K562 (cell line): Measurements from ENCODE around the gene GAB1. TPM values are rescaled to one million over a fixed set of nuclear protein-coding genes. Genes with fewer than 3 reads are reported as not detected.

ENCODE experiments used
- ATAC-seq: fragments of 200-7000 bp; cut with Tn5 transposase; 3 replicates; pipeline ENCODE4 v1.9.1; 2020; ENCODE audit warnings: moderate library complexity
- BruUV-seq: library from RNA; stranded (reverse); fragments of 400-500 nt; replicated peaks from 2 replicates; lab custom pipeline; 2021; lab: Mats Ljungman, UMichigan
- CTCF ChIA-PET: fragments of 300-600 bp; formaldehyde crosslinking; extraction: SDS; loops from one replicate; lab custom pipeline; 2021; ENCODE audit warnings: low intra/inter-chr PET ratio; lab: Yijun Ruan, JAX
- POLR2A ChIA-PET: fragments of 300-600, 350-650 bp; sonication (Branson Sonifier 250); formaldehyde crosslinking; extraction: SDS; loops from one replicate; lab custom pipeline; 2021; ENCODE audit warnings: antibody characterized with exemption, inconsistent platforms; lab: Yijun Ruan, JAX
- DNase-seq, 4 experiments: peaks; one replicate each; pipeline versions ENCODE4 v3.0.0 to v3.0.0-alpha.2; 2011 to 2018; ENCODE audit warnings: low spot score in 3 of 4, mixed read lengths in 3 of 4; ENCODE audit errors: extremely low read depth in 1 of 4
- FAIRE-seq: peaks from 2 replicates; lab custom pipeline; 2011; peaks lifted over from hg19 to GRCh38; lab: Jason Lieb, UNC
- H2AFZ ChIP-seq: 2 replicates; pipeline ENCODE4 v1.6.0; 2011; ENCODE audit warnings: low read depth, low read length, control low read depth, inconsistent platforms
- H3K27ac ChIP-seq: fragments of 200-600 bp; 3 replicates; pipeline ENCODE4 v1.8.0; 2011; ENCODE audit warnings: low read depth, mild to moderate bottlenecking, control low read depth, inconsistent platforms, low read length, moderate library complexity, mixed read lengths; ENCODE audit errors: extremely low read depth
- H3K27me3 ChIP-seq, 2 experiments: fragments of 300-600 bp in 1 of 2; 2 replicates in 1 of 2; 3 replicates in 1 of 2; pipeline versions ENCODE4 v1.6.0 to v1.8.0; 2011; ENCODE audit warnings: inconsistent platforms in 2 of 2, low read length in 2 of 2, mild to moderate bottlenecking in 1 of 2, mixed read lengths in 1 of 2, moderate library complexity in 1 of 2; ENCODE audit not compliant: control insufficient read depth in 2 of 2, insufficient read depth in 2 of 2
- H3K36me3 ChIP-seq: fragments of 300-600 bp; 3 replicates; pipeline ENCODE4 v1.8.0; 2011; ENCODE audit warnings: mild to moderate bottlenecking, low read length, inconsistent platforms; ENCODE audit not compliant: control insufficient read depth, insufficient read depth
- H3K4me1 ChIP-seq, 2 experiments: fragments of 200-600 bp in 1 of 2; replicated peaks in 1 of 2; 2 replicates in 1 of 2; 3 replicates in 1 of 2; pipeline versions ENCODE4 v1.5.1 to v1.8.0; 2011; ENCODE audit warnings: inconsistent platforms in 2 of 2, low read length in 2 of 2, mild to moderate bottlenecking in 1 of 2, mixed read lengths in 1 of 2, moderate library complexity in 1 of 2; ENCODE audit not compliant: control insufficient read depth in 2 of 2, insufficient read depth in 2 of 2
- H3K4me2 ChIP-seq: 2 replicates; pipeline ENCODE4 v1.6.1; 2011; ENCODE audit warnings: low read length, control low read depth, inconsistent platforms, mixed read lengths; ENCODE audit not compliant: insufficient read depth
- H3K4me3 ChIP-seq: fragments of 200-600 bp; sonication (generic), shearing (Covaris generic); 2 replicates; pipeline ENCODE4 v1.5.1; 2016; ENCODE audit warnings: control low read depth, inconsistent platforms
- H3K79me2 ChIP-seq: fragments of 200-600 bp; 3 replicates; pipeline ENCODE4 v1.8.0; 2011; ENCODE audit warnings: low read length, inconsistent platforms; ENCODE audit not compliant: control insufficient read depth, insufficient read depth
- H3K9ac ChIP-seq, 2 experiments: 2 replicates each; pipeline versions ENCODE4 v1.6.0 to v1.6.1; 2011; ENCODE audit warnings: low read depth in 2 of 2, low read length in 2 of 2, control low read depth in 1 of 2, inconsistent platforms in 1 of 2, mild to moderate bottlenecking in 1 of 2, mixed read lengths in 1 of 2; ENCODE audit not compliant: insufficient read depth in 1 of 2
- H3K9me1 ChIP-seq: one replicate; pipeline ENCODE4 v1.6.0; 2011; ENCODE audit warnings: inconsistent platforms, mild to moderate bottlenecking, low read length, moderate library complexity; ENCODE audit not compliant: control insufficient read depth, insufficient read depth
- H3K9me3 ChIP-seq: replicated peaks from 2 replicates; pipeline ENCODE4 v1.5.1; 2011; ENCODE audit warnings: low read depth, low read length, inconsistent platforms; ENCODE audit not compliant: control insufficient read depth, insufficient read depth
- H4K20me1 ChIP-seq: replicated peaks from 2 replicates; pipeline ENCODE4 v1.6.1; 2011; ENCODE audit warnings: low read length, inconsistent platforms, mixed read lengths; ENCODE audit not compliant: control insufficient read depth, insufficient read depth
- ESRRB ChIP-seq: fragments of 250-450 bp; sonication (Bioruptor Pico); IDR thresholded peaks from 2 replicates; pipeline ENCODE4 v1.5.0; 2020; ENCODE audit warnings: mild to moderate bottlenecking, moderate library complexity, borderline replicate concordance
- KLF13 ChIP-seq: fragments of 450-650 bp; IDR thresholded peaks from 2 replicates; pipeline ENCODE4 v1.6.1; 2016; ENCODE audit warnings: missing genetic modification characterization, low read depth, mild to moderate bottlenecking, missing compliant biosample characterization, moderate library complexity, borderline replicate concordance
- MTA3 ChIP-seq: fragments of 450-650 bp; formaldehyde crosslinking; IDR thresholded peaks from 2 replicates; pipeline ENCODE4 v1.6.1; 2017; ENCODE audit warnings: mild to moderate bottlenecking, borderline replicate concordance
- NR2F6 ChIP-seq: fragments of 450-650 bp; formaldehyde crosslinking; IDR thresholded peaks from 2 replicates; pipeline ENCODE4 v1.4.0; 2020; ENCODE audit warnings: mild to moderate bottlenecking
- POU5F1 ChIP-seq: fragments of 150-350 bp; IDR thresholded peaks from 2 replicates; pipeline ENCODE4 v1.6.1; 2014; ENCODE audit warnings: borderline replicate concordance, low read length, low read depth, mild to moderate bottlenecking; ENCODE audit not compliant: partially characterized antibody
- RBM39 ChIP-seq: fragments of 200-400 bp; formaldehyde crosslinking; optimal IDR thresholded peaks from 2 replicates; pipeline ENCODE3; 2018; ENCODE audit warnings: low read depth, low read length
- SLC30A9 ChIP-seq: fragments of 250-450 bp; sonication (Bioruptor Pico); IDR thresholded peaks from 2 replicates; pipeline ENCODE4 v1.8.0; 2022; ENCODE audit warnings: mild to moderate bottlenecking, moderate library complexity
- SMC3 ChIP-seq: conservative IDR thresholded peaks from 2 replicates; pipeline ENCODE4 v1.6.1; 2011; ENCODE audit warnings: low read depth, low read length, improper control_type of control experiment; ENCODE audit not compliant: insufficient read depth
- STAT5B ChIP-seq: fragments of 250-450 bp; sonication (Bioruptor Pico); IDR thresholded peaks from 2 replicates; pipeline ENCODE4 v1.8.0; 2021; ENCODE audit warnings: mild to moderate bottlenecking, inconsistent platforms
- TARDBP ChIP-seq: fragments of 450-650 bp; IDR thresholded peaks from 2 replicates; pipeline ENCODE4 v1.6.1; 2016
- THAP7 ChIP-seq: fragments of 250-450 bp; sonication (Bioruptor Pico); IDR thresholded peaks from 2 replicates; pipeline ENCODE4 v1.5.0; 2021
- WGBS: fragments of 100-300 bp; shearing (Covaris generic); methylation state at CpG from one replicate; pipeline ENCODE4 v1.1.6; 2016; ENCODE audit warnings: low coverage, mixed read lengths; ENCODE audit not compliant: insufficient coverage; ENCODE audit errors: missing lambda C conversion rate; 5-methylcytosine and 5-hydroxymethylcytosine counted together
- in situ Hi-C: fragments of 300-500 bp; cut with MboI; formaldehyde crosslinking; loops from 4 replicates; pipeline ENCODE4 v1.15.0; 2018; ENCODE audit warnings: inconsistent platforms, mixed read lengths
- intact Hi-C: fragments of 100-400 bp; cut with micrococcal nuclease; formaldehyde crosslinking; loops from 2 replicates; pipeline ENCODE4 v1.14.2; 2022
- polyA plus RNA-seq, 8 experiments: library from polyadenylated mRNA; depleted of rRNA in 4 of 8; stranded (reverse) in 5 of 8; unstranded in 3 of 8; fragments of >200 nt; fragmentation: Nextera tagmentation in 2 of 8; fragmentation: Illumina TruSeq in 1 of 8; extraction: Ambion mirVana in 2 of 8; extraction: Trizol in 1 of 8; gene quantifications; 2 replicates each; pipeline versions ENCODE4 v1.2.1 to v1.2.3, GENCODE V29; 2011 to 2014; ENCODE audit warnings: inconsistent platforms in 1 of 8, missing spikeins in 1 of 8
- total RNA-seq, 7 experiments: library from RNA; depleted of rRNA in 6 of 7; stranded (reverse); fragments of >200 nt in 6 of 7; fragmentation: Illumina TruSeq in 2 of 7; extraction: Trizol in 2 of 7; gene quantifications; 2 replicates each; pipeline versions ENCODE4 v1.2.1 to v1.2.3, GENCODE V29; 2011 to 2021; ENCODE audit warnings: low replicate concordance in 1 of 7
- TF ChIP-seq, protein P1 (sequence below), 2 experiments: fragments of 450-650 bp; IDR thresholded peaks; 2 replicates each; pipeline ENCODE4 v1.6.1; 2018; ENCODE audit warnings: mild to moderate bottlenecking in 2 of 2, low read depth in 1 of 2; ENCODE audit not compliant: partially characterized antibody in 2 of 2

The GAB1 gene
- total and polyA plus RNA-seq, 9 of the 15 experiments (the other 6 are each of a cell fraction or from before 2014, with no cell fraction given) = 1.3 to 14.6 (median 7.5) TPM

GRCh38 chr4:143437476-143437875 lies 100.8 kb downstream of the GAB1 start:
- no peak for DNase-seq
- WGBS = 86% methylated on average over 3 of the region's 3 CpGs
- H3K9me3 ChIP-seq = no peaks in the 10 kb centered on the region
- no peak for FAIRE-seq
- peaks cover 22% of the 10 kb centered on the region; the same call in 2 of the 3 replicates for H3K36me3 ChIP-seq
- H2AFZ ChIP-seq = no peak overlapping the region
- H3K79me2 ChIP-seq = no peaks in the 10 kb centered on the region
- H3K9ac ChIP-seq = no peak overlapping the region
- no TSS peak for BruUV-seq
- no peaks in the 10 kb centered on the region for H4K20me1 ChIP-seq
- ATAC-seq = no peak
- no peaks in the 10 kb centered on the region for H3K4me1 ChIP-seq
- H3K9me1 ChIP-seq = no peaks in the 10 kb centered on the region
- H3K4me2 ChIP-seq = no peak overlapping the region
- H3K27ac ChIP-seq = no peak overlapping the region
- CTCF ChIA-PET = no interaction called here
- in situ Hi-C loops (no loop called here), intact Hi-C loops (no loop called here)
- TF ChIP-seq SLC30A9 (CRISPR knock-in tag) (no peak), THAP7 (CRISPR knock-in tag) (no peak), SMC3 (no peak), TARDBP (no peak), ESRRB (CRISPR knock-in tag) (no peak), STAT5B (CRISPR knock-in tag) (no peak), MTA3 (no peak), POU5F1 (no peak), KLF13 (tag) (no peak), NR2F6 (CRISPR knock-in tag) (no peak), RBM39 (no peak)
- TF ChIP-seq, protein P1, sequence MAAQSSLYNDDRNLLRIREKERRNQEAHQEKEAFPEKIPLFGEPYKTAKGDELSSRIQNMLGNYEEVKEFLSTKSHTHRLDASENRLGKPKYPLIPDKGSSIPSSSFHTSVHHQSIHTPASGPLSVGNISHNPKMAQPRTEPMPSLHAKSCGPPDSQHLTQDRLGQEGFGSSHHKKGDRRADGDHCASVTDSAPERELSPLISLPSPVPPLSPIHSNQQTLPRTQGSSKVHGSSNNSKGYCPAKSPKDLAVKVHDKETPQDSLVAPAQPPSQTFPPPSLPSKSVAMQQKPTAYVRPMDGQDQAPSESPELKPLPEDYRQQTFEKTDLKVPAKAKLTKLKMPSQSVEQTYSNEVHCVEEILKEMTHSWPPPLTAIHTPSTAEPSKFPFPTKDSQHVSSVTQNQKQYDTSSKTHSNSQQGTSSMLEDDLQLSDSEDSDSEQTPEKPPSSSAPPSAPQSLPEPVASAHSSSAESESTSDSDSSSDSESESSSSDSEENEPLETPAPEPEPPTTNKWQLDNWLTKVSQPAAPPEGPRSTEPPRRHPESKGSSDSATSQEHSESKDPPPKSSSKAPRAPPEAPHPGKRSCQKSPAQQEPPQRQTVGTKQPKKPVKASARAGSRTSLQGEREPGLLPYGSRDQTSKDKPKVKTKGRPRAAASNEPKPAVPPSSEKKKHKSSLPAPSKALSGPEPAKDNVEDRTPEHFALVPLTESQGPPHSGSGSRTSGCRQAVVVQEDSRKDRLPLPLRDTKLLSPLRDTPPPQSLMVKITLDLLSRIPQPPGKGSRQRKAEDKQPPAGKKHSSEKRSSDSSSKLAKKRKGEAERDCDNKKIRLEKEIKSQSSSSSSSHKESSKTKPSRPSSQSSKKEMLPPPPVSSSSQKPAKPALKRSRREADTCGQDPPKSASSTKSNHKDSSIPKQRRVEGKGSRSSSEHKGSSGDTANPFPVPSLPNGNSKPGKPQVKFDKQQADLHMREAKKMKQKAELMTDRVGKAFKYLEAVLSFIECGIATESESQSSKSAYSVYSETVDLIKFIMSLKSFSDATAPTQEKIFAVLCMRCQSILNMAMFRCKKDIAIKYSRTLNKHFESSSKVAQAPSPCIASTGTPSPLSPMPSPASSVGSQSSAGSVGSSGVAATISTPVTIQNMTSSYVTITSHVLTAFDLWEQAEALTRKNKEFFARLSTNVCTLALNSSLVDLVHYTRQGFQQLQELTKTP (IDR thresholded peaks at IDR 0.05; ENCODE audit: low read depth in 1 of 2, partially characterized antibody in 2 of 2) = no peak
- POLR2A ChIA-PET = no interaction called here
- no peak overlapping the region for H3K4me3 ChIP-seq
- H3K27me3 ChIP-seq = no peaks in the 10 kb centered on the region
